ENCODE data around the gene DUSP10.

DUSP10 gene

DNA sequence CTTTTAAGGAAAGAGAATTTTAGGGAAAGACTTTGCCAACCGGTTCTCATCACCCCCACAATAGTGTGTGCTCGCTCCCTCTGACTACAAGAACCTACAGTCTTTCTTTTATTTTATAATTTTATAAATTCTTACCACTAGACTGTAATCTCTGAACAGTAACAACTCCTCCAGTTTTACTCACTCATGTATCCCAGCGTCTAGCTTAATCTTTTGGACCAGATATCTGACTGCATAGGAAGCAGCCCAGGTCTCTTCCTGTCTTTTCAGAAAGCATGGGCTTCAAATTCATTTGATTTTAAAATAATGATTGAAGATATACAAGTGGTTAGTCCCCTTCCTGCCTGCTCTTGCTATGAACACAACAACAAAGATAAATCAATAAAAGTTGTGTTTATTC is 19.0 kb upstream of the DUSP10 start:
- TF ChIP-seq SIN3A (IDR thresholded peaks at IDR 0.05; ENCODE audit: borderline replicate concordance, insufficient read depth, low read length), result no peak
- TF ChIP-seq POLR2AphosphoS5 (IDR thresholded peaks at IDR 0.05; ENCODE audit: low read depth, low read length), result no peak
- TF ChIP-seq, protein P1, sequence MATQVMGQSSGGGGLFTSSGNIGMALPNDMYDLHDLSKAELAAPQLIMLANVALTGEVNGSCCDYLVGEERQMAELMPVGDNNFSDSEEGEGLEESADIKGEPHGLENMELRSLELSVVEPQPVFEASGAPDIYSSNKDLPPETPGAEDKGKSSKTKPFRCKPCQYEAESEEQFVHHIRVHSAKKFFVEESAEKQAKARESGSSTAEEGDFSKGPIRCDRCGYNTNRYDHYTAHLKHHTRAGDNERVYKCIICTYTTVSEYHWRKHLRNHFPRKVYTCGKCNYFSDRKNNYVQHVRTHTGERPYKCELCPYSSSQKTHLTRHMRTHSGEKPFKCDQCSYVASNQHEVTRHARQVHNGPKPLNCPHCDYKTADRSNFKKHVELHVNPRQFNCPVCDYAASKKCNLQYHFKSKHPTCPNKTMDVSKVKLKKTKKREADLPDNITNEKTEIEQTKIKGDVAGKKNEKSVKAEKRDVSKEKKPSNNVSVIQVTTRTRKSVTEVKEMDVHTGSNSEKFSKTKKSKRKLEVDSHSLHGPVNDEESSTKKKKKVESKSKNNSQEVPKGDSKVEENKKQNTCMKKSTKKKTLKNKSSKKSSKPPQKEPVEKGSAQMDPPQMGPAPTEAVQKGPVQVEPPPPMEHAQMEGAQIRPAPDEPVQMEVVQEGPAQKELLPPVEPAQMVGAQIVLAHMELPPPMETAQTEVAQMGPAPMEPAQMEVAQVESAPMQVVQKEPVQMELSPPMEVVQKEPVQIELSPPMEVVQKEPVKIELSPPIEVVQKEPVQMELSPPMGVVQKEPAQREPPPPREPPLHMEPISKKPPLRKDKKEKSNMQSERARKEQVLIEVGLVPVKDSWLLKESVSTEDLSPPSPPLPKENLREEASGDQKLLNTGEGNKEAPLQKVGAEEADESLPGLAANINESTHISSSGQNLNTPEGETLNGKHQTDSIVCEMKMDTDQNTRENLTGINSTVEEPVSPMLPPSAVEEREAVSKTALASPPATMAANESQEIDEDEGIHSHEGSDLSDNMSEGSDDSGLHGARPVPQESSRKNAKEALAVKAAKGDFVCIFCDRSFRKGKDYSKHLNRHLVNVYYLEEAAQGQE (IDR thresholded peaks at IDR 0.05; ENCODE audit: insufficient read depth in 1 of 2, low read depth in 2 of 2, low read length in 2 of 2), result no peak
- TF ChIP-seq FOXP2 (optimal IDR thresholded peaks at IDR 0.05; ENCODE audit: borderline replicate concordance, extremely low read depth, extremely low read length, insufficient read depth), result no peak
- TF ChIP-seq TAF1 (IDR thresholded peaks at IDR 0.05; ENCODE audit: borderline replicate concordance, insufficient read depth, low read length), result no peak

DNA sequence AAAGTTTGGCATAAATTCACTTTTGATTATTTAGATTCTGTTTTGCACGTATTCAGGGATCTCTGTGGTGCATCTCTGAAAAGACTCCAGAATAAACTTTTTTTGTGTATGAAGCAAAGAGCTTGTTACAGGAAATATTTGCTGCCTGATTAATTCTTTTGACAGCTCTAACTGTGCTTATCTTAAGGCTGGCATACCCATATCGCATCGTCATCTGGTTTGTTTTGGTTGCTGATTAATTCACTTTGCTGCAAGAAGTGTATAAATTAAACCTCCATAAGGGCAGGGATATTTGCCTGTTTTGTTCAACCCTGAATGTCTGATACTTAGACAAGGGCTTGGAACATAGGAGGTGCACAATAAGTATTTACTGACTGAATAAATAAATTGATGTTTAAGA is 17.5 kb upstream of the DUSP10 start:
- TF ChIP-seq, protein P1 (IDR thresholded peaks at IDR 0.05; ENCODE audit: insufficient read depth in 1 of 2, low read depth in 2 of 2, low read length in 2 of 2), result no peak
- no peak for TF ChIP-seq POLR2AphosphoS5 (IDR thresholded peaks at IDR 0.05; ENCODE audit: low read depth, low read length)
- TF ChIP-seq TAF1 (IDR thresholded peaks at IDR 0.05; ENCODE audit: borderline replicate concordance, insufficient read depth, low read length), result no peak
- no peak for TF ChIP-seq FOXP2 (optimal IDR thresholded peaks at IDR 0.05; ENCODE audit: borderline replicate concordance, extremely low read depth, extremely low read length, insufficient read depth)
- no peak for TF ChIP-seq SIN3A (IDR thresholded peaks at IDR 0.05; ENCODE audit: borderline replicate concordance, insufficient read depth, low read length)

DNA sequence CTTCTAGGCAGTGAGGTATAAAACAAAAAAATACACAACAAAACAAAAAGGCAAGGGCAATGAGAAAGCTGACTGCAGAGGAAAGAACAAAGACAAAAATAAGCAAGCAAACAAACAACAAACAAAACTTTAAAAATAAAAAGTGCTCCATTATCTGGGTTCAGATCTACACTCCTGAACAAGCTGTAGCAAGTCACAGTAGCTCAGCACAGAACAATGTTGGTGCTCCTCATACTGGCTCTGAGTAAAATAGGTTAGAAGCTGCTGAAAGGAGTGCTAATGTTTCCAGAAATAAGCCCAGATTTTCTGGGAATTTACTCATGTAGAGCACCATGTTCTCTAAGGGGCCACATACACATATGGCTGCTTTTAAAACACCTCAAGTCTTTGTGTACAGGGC is 16.6 kb upstream of the DUSP10 start:
- TF ChIP-seq, protein P1 (IDR thresholded peaks at IDR 0.05; ENCODE audit: insufficient read depth in 1 of 2, low read depth in 2 of 2, low read length in 2 of 2), result no peak
- TF ChIP-seq POLR2AphosphoS5 (IDR thresholded peaks at IDR 0.05; ENCODE audit: low read depth, low read length) (no peak), SIN3A (IDR thresholded peaks at IDR 0.05; ENCODE audit: borderline replicate concordance, insufficient read depth, low read length) (no peak), FOXP2 (optimal IDR thresholded peaks at IDR 0.05; ENCODE audit: borderline replicate concordance, extremely low read depth, extremely low read length, insufficient read depth) (no peak), TAF1 (IDR thresholded peaks at IDR 0.05; ENCODE audit: borderline replicate concordance, insufficient read depth, low read length) (no peak)

DNA sequence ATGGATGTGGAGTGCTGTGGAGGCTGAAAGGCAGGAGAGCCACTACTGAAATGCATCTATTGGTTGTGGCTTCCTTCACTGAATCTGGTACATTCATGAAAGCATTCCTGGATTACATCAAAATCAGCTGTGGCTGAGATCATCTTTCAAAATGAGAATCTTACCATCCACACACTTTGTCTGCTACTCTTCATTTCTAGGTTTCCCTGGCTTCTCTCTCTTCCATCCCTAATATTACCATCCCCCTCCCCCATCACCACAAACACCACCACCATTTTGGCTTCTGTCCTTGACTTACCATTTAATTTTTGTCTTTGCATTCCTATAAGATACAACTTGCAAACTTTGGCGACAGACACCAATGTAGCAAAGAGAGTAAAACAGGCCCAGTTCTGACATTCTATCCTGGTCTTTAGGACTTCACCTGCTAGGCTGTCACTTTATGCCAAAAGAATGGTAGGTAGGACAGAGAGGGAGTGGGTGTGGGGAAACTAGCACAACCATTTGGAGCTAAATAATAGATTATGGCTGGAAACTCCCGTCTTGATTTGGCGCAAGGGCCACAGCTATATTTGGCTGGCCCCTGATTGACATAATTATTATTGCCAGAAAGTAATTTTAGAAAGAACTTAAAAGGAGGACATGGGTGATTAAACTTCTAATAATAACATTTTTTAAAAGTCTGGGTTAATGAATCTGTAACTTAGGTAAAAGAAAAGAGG is 15.1 kb upstream of the DUSP10 start:
- TF ChIP-seq FOXP2 (optimal IDR thresholded peaks at IDR 0.05; ENCODE audit: borderline replicate concordance, extremely low read depth, extremely low read length, insufficient read depth) (no peak), TAF1 (IDR thresholded peaks at IDR 0.05; ENCODE audit: borderline replicate concordance, insufficient read depth, low read length) (no peak), SIN3A (IDR thresholded peaks at IDR 0.05; ENCODE audit: borderline replicate concordance, insufficient read depth, low read length) (no peak), POLR2AphosphoS5 (IDR thresholded peaks at IDR 0.05; ENCODE audit: low read depth, low read length) (no peak)
- TF ChIP-seq, protein P1 (IDR thresholded peaks at IDR 0.05; ENCODE audit: insufficient read depth in 1 of 2, low read depth in 2 of 2, low read length in 2 of 2), result no peak
